ENCODE data around the gene CAND2.
"Not testable (repeated sequence)": the region's sequence is repeated elsewhere in the genome, so short reads cannot be mapped to it uniquely, and the experiment has no call there.

Gene CAND2

DNA sequence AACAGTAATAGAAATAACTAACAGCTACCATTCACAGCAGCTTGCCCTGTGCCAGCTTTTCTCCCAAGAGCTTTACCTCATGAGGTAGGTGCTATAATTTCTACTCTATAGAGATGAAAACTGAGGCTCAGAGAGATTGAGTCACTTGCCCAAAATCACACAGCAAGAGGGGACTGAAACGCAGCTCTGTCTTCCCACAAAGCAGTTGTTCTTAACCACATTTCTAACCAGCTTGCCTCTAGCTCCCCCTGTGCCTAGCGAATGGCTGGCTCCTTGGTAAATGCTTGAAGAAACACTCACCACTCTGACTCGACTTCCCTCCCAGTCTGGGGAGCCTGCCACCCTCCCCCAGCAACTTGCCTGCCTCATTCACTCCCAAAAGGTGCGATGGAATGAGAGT, 21.9 kb upstream of the CAND2 start:
- H3K4me3 ChIP-seq (ENCODE audit: low read length), result no peak overlapping the region
- no peaks in the 10 kb centered on the region for H4K20me1 ChIP-seq (ENCODE audit: insufficient read depth, low read length)
- no peak overlapping the region for H3K4me2 ChIP-seq (ENCODE audit: low read length)
- H3K36me3 ChIP-seq (replicated peaks; ENCODE audit: low read depth, low read length), result no peaks in the 10 kb centered on the region
- no peak overlapping the region for H2AFZ ChIP-seq (ENCODE audit: low read depth, low read length)
- no peak overlapping the region for H3K9ac ChIP-seq (ENCODE audit: low read length)
- peaks cover 10% of the 10 kb centered on the region for H3K4me1 ChIP-seq (ENCODE audit: low read length)
- no peak overlapping the region for H3K27ac ChIP-seq (ENCODE audit: low read length)
- no peaks in the 10 kb centered on the region for H3K9me3 ChIP-seq (ENCODE audit: insufficient read depth, low read length)
- no peak for TF ChIP-seq EZH2phosphoT487 (IDR thresholded peaks at IDR 0.05; ENCODE audit: low read depth)
- TF ChIP-seq, protein P1, sequence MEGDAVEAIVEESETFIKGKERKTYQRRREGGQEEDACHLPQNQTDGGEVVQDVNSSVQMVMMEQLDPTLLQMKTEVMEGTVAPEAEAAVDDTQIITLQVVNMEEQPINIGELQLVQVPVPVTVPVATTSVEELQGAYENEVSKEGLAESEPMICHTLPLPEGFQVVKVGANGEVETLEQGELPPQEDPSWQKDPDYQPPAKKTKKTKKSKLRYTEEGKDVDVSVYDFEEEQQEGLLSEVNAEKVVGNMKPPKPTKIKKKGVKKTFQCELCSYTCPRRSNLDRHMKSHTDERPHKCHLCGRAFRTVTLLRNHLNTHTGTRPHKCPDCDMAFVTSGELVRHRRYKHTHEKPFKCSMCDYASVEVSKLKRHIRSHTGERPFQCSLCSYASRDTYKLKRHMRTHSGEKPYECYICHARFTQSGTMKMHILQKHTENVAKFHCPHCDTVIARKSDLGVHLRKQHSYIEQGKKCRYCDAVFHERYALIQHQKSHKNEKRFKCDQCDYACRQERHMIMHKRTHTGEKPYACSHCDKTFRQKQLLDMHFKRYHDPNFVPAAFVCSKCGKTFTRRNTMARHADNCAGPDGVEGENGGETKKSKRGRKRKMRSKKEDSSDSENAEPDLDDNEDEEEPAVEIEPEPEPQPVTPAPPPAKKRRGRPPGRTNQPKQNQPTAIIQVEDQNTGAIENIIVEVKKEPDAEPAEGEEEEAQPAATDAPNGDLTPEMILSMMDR (IDR thresholded peaks at IDR 0.05; ENCODE audit: low read depth, low read length), result no peak
- peaks cover 31% of the 10 kb centered on the region for H3K27me3 ChIP-seq (ENCODE audit: low read depth, low read length)
- no peaks in the 10 kb centered on the region for H3K79me2 ChIP-seq (ENCODE audit: low read length)

DNA sequence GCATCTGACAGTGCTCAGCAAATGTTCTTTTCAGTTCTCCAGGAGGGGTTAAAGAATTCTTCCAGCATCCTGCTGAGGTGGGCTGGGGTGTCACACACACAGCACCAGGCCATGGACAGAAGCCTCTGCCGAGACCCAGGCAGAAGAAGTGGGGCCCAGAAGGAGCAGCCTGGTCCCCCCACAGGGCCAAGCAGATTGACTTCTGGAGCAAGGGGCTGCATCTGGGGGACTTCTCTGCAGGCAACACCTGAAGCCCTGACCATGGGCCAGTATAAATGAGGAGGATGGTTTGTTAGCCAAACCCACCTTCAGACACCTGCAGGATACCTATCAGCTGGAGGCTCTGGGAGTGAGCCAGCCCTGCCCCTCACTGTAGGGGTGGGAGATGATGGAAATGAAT, 21.3 kb upstream of the CAND2 start:
- Histone ChIP-seq H2AFZ (ENCODE audit: low read depth, low read length) (no peak overlapping the region), H3K27ac (ENCODE audit: low read length) (no peak overlapping the region), H3K9me3 (ENCODE audit: insufficient read depth, low read length) (no peaks in the 10 kb centered on the region), H3K27me3 (ENCODE audit: low read depth, low read length) (peaks cover 34% of the 10 kb centered on the region), H3K79me2 (ENCODE audit: low read length) (no peaks in the 10 kb centered on the region), H3K4me2 (ENCODE audit: low read length) (no peak overlapping the region), H3K36me3 (replicated peaks; ENCODE audit: low read depth, low read length) (no peaks in the 10 kb centered on the region), H3K9ac (ENCODE audit: low read length) (no peak overlapping the region), H3K4me1 (ENCODE audit: low read length) (peaks cover 10% of the 10 kb centered on the region), H4K20me1 (ENCODE audit: insufficient read depth, low read length) (no peaks in the 10 kb centered on the region), H3K4me3 (ENCODE audit: low read length) (no peak overlapping the region)
- TF ChIP-seq, protein P1 (IDR thresholded peaks at IDR 0.05; ENCODE audit: low read depth, low read length), result no peak
- TF ChIP-seq EZH2phosphoT487 (IDR thresholded peaks at IDR 0.05; ENCODE audit: low read depth), result no peak

DNA sequence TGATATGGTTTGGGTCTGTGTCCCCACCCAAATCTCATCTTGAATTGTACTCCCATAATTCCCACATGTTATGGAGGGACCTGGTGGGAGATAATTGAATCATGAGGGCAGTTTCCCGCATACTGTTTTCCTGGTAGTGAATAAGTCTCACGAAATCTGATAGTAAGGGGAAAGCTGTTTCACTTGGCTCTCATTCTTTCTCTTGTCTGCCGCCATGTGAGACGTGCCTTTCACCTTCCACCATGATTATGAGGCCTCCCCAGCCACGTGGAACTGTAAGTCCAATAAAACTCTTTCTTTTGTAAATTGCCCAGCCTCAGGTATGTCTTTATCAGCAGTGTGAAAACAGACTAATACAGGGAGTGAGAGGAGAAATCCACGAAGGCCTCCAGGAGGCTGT, 20.5 kb upstream of the CAND2 start:
- H3K9me3 ChIP-seq (ENCODE audit: insufficient read depth, low read length); H2AFZ ChIP-seq (ENCODE audit: low read depth, low read length); H3K4me3 ChIP-seq (ENCODE audit: low read length); H3K79me2 ChIP-seq (ENCODE audit: low read length); H3K9ac ChIP-seq (ENCODE audit: low read length); H3K4me2 ChIP-seq (ENCODE audit: low read length); H4K20me1 ChIP-seq (ENCODE audit: insufficient read depth, low read length); H3K36me3 ChIP-seq (replicated peaks; ENCODE audit: low read depth, low read length); H3K27ac ChIP-seq (ENCODE audit: low read length): not testable (repeated sequence)
- H3K4me1 ChIP-seq (ENCODE audit: low read length), result peaks cover 10% of the 10 kb centered on the region
- H3K27me3 ChIP-seq (ENCODE audit: low read depth, low read length), result peaks cover 41% of the 10 kb centered on the region

DNA sequence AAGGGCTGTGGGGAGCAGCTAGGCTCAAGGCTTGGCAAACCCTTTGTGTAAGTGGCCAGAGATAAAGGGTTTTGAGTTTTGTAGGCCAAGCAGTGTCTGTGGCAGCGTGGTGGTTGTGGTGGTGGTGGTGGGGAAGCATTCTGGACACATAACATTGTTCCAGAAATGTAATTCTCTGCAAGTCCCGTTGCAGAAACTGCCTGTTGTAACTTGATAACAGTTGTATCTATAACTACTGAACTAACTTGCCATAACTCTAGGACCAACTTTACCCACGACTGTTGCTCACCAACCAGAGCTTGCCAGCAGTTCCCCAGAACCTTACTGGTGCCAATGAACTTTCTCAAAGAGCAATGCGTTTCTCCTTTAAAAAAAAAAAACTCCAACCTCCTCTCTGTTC, 19.3 kb upstream of the CAND2 start:
- Histone ChIP-seq H3K27ac (ENCODE audit: low read length) (no peak overlapping the region), H3K4me2 (ENCODE audit: low read length) (no peak overlapping the region), H3K27me3 (ENCODE audit: low read depth, low read length) (peaks cover 42% of the 10 kb centered on the region), H4K20me1 (ENCODE audit: insufficient read depth, low read length) (no peaks in the 10 kb centered on the region), H3K9ac (ENCODE audit: low read length) (no peak overlapping the region), H2AFZ (ENCODE audit: low read depth, low read length) (no peak overlapping the region), H3K4me3 (ENCODE audit: low read length) (no peak overlapping the region), H3K79me2 (ENCODE audit: low read length) (no peaks in the 10 kb centered on the region), H3K36me3 (replicated peaks; ENCODE audit: low read depth, low read length) (no peaks in the 10 kb centered on the region), H3K4me1 (ENCODE audit: low read length) (peaks cover 10% of the 10 kb centered on the region), H3K9me3 (ENCODE audit: insufficient read depth, low read length) (no peaks in the 10 kb centered on the region)
- no peak for TF ChIP-seq EZH2phosphoT487 (IDR thresholded peaks at IDR 0.05; ENCODE audit: low read depth)
- TF ChIP-seq, protein P1 (IDR thresholded peaks at IDR 0.05; ENCODE audit: low read depth, low read length), result no peak

DNA sequence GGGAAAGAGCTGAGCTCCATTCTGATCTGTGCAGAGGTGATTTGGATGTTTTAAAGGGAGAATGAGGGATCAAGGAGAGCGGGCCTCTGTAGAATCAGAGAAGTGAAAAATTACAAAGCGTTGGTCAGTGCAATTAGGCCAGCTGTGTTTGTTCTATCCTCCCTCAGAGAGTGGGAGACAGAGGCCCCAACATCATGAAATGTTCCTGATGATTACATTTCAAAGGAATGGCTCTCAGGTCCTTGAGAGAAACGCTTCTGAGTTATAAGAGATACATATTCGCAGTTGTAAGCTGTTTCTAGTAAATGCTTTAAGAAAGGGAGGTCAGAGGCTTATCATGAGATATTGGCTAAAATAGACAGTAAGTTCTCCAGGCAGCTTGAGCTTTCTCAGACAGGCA, 15.7 kb upstream of the CAND2 start:
- Histone ChIP-seq H4K20me1 (ENCODE audit: insufficient read depth, low read length) (no peaks in the 10 kb centered on the region), H3K4me1 (ENCODE audit: low read length) (no peaks in the 10 kb centered on the region), H3K4me3 (ENCODE audit: low read length) (no peak overlapping the region), H3K9me3 (ENCODE audit: insufficient read depth, low read length) (no peaks in the 10 kb centered on the region), H3K27ac (ENCODE audit: low read length) (no peak overlapping the region), H3K79me2 (ENCODE audit: low read length) (no peaks in the 10 kb centered on the region), H3K4me2 (ENCODE audit: low read length) (no peak overlapping the region), H3K27me3 (ENCODE audit: low read depth, low read length) (peaks cover 45% of the 10 kb centered on the region), H3K36me3 (replicated peaks; ENCODE audit: low read depth, low read length) (no peaks in the 10 kb centered on the region), H3K9ac (ENCODE audit: low read length) (no peak overlapping the region), H2AFZ (ENCODE audit: low read depth, low read length) (no peak overlapping the region)
- no peak for TF ChIP-seq EZH2phosphoT487 (IDR thresholded peaks at IDR 0.05; ENCODE audit: low read depth)
- TF ChIP-seq, protein P1 (IDR thresholded peaks at IDR 0.05; ENCODE audit: low read depth, low read length), result no peak

Data from OCI-LY3 (cell line).